Activated T-cell treated with anti-CD3 and anti-CD28 coated beads for 1 hour (primary cell): ENCODE results near the gene TMA7.

Experiments
- DNase-seq: peaks from one replicate; pipeline ENCODE4 v3.0.0-alpha.2; 2020; ENCODE audit warnings: low read depth

TMA7 gene

GRCh38 chr3:48409291-48410201, 30.5 kb upstream of the TMA7 start:
- DNase-seq = no peak

GRCh38 chr3:48410205-48411040, 29.6 kb upstream of the TMA7 start:
- DNase-seq = no peak

DNA sequence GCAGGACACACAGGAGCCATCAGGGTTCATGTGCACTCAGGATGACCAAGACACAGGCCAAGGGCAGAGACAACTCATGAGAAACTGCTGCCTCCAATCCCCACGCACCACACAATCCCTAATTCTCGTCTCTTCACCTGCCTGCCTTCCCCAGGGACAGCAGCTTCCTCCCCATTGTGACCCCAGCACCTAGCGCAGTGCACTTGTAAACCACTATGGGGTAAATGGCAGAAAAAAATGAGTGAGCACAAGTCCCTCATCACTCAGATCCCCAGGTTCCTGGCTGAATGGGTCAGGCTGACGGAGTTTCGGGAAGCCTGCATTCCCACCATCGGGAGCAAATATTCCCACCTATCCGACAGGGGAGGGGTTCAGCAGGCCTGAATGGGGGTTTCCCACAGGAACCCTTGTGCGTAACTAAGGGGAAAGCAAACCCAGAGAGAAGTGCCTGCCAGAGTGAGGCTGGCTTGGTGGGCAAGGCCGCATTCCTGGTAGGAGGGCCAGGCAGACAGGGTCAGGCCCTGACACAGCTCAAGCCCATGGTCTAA, 28.9 kb upstream of the TMA7 start:
- DNase-seq = no peak

DNA sequence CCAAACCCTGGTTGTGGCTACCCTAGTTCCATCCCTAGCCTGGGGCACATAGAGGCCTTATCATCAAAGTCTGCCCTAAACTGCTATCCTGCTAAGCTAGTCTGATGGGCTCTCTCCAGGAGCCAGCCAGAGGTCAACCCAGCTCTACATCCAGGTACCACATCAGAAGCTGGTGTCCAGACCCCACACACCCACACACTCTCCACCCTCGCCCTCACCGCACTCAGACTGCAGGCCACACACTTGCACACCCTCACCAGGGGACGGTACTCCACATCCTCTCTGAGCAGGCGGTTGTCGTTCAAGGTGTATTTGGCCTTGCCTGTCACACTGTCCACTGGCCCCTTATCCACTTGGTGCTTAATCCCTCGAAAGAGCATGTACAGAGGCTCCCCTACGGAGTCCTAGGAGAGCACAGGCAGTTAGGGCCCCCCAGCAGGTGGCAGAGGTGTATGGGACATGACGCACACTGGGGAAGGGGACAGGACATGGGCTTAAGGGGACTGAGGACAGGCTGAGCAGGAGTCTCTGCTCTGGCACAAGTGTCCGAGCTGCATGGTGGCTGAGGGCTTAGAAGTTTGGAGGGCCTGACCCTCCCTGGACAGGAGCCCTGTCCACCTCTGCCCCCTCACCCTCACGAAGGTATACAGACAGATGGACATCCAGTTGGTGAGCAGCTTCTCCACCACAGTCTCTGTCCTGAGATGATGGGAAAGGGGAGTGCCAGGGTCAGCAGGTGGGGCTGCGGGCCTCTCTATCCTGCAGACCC, 28.3 kb upstream of the TMA7 start:
- DNase-seq = no peak

DNA sequence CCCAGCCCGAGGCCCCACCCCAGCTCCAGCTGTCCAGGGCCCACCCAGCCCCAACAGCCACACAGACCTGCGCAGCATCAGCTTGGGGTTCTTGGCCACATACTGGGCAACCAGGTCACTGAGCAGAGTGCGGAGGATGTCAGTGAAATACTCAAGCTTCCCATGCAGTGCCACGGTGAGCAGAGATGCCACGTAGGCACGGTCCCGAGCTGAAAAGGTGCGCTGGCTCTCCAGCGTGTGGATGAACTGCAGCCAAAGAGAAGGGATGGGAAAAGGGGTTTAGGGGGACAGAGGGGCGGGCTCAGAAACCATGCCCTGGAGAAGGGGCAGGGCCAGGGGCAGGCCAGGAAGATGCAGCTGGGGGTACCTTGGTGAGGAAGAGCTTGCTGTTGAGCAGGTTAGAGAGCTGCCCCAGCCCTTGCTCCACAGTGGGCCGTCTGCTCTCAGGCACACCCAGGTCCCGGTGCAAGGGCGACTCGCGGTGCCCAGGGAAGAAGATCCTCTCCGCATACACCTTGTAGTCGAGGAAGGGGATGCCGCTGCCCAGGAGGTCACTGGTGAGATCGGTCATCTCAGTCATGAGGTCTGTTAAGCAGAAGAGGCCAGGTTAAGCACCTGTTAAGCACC, 27.6 kb upstream of the TMA7 start:
- no peak for DNase-seq

- no peak for DNase-seq
These were observed 27.0 kb upstream of the TMA7 start for GRCh38 chr3:48413086-48413485.

GRCh38 chr3:48413611-48414010, 26.4 kb upstream of the TMA7 start:
- no peak for DNase-seq

GRCh38 chr3:48414376-48415250, 25.4 kb upstream of the TMA7 start:
- DNase-seq = no peak

- no peak for DNase-seq
These were observed 24.7 kb upstream of the TMA7 start for GRCh38 chr3:48415251-48415953.

DNA sequence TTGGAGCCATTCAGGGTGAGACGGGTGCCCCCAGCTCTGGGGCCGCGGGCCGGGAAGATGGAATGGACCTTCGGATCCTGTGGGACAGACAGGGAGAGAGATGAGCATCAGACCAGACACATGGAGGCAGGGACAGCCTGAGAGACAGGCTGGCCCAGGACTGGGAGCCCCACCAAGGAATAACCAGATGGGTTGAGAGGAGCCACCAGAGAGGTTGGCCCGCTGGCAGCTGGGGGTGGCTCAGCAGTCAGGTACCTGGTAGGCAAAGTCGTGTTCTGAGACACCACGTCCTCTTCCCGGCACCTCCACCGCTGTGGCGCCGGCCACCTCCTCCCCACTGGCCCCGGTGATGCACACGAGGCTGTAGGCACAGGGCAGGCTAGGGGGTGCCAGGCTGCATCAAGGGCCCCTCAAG, 24.0 kb upstream of the TMA7 start:
- no peak for DNase-seq

DNA sequence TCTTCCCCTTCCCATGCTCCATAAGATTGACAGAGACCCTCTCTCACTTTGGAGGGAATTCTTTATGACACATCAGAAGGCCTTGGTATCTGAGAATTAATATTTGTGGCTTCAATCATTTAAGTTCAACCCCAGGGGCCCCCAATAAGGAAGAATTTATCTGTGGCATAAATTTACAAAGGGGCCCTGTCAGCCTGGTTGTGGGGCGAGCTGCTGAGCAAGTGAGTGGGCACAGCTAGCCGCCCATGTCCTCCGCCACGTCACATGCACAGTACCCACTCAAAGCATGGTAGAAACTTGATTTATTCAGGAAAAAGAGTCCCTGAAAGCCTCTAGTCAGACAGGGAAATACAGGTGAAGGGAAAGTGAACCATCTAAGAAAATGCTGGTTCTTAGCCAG, 23.5 kb upstream of the TMA7 start:
- DNase-seq = no peak

GRCh38 chr3:48417529-48418108, 22.4 kb upstream of the TMA7 start:
- no peak for DNase-seq

DNA sequence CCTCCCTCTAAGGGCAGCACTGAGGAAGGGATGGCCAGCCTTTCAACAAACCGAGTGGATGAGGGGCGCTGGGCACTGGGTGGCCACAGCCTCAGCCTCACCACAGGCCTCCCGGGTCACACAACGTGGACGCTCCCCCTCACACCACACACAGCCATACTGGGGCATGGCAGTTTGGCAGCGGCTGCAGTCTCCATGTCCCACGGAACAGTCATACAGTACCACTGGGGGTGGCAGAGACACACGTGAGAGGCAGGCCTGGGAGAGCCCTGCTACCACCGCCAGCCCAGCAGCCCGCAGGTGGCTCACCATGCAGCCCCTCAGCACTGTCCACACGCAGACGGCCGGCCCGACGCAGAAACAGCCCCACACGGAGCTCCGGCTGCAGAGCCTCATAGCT, 21.9 kb upstream of the TMA7 start:
- DNase-seq = no peak

DNA sequence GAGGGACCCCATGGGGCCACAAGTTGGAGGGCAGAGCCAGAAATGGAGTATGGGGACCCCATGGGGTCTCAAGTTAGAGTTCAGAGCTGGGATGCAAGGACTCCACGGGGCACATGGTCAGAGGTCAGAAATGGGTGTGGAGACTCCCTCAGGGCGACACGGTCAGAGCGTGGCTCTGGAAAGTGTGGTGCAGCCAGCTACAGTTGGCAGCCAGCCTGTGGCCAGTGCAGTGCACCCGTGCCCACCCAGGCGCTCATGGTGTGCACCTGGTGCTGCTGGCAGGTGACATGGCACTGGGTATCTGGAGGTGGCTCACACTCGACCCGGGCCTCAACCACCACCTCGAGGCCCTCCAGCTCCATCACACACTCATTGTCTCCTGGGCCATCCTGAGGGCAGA, 21.4 kb upstream of the TMA7 start:
- DNase-seq = no peak

DNA sequence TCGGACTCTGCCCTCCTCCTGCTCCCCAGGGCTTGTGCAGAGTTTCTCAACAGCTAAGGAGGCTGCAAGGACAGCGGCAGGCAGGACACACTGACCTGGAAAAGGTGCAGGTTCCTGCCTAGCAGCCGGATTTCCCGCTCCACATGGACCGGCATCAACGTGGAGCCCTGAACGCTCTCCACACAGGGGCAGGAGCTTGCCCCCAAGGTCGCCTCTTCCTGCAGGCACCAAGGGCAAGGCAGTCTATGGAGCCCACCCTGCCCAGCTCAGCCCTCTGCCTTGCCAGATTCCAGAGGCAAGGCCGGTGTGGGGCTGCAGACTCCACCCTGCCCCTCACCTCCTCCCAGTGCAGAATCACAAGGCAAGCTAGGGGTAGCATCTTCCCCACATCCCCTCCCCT, 20.9 kb upstream of the TMA7 start:
- DNase-seq = no peak

- DNase-seq = no peak
These were observed 20.5 kb upstream of the TMA7 start for GRCh38 chr3:48419597-48419996.

DNA sequence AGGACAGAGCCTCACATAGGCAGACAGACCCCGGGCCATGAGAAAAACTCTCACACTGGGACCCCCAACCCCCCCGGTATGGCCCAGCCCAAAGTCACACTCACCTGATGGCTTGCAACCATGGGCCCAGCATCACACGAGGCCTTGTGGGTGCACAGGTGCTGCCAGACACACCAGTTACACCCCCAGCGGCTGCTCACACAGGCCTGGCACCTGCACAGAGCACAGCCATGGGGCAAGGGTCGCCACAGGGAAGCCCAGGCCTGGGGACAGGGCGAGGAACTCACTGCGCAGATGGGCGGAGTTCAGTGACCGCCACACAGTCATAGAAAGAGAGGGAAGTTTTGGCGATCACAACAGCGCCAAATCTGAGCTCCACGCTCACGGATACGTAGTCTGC, 19.5 kb upstream of the TMA7 start:
- no peak for DNase-seq

- DNase-seq = no peak
These were observed 17.8 kb upstream of the TMA7 start for GRCh38 chr3:48422272-48422671.

- no peak for DNase-seq
These were observed 17.4 kb upstream of the TMA7 start for GRCh38 chr3:48422681-48423080.
